ENCODE results near the gene FAM241A.

DNA sequence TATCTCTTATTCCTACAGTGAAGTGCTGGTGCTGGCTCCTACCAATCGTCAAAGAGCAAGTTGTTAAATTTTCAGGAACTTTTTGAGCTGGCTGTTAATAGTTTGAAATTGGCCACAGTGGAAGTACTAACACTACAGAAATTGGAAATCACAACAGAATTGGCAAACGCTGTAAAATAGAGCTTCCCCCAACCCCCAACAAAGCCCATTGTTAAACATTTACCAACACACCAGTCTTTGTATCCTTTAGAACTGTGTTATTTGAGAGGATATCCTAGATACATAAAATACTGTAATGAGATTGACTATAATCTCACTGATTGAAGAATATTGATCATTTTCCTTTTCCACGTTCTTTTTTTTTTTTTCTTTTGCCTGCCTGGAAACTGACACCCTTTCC is 37.4 kb downstream of the FAM241A start:
- TF ChIP-seq, protein P1, sequence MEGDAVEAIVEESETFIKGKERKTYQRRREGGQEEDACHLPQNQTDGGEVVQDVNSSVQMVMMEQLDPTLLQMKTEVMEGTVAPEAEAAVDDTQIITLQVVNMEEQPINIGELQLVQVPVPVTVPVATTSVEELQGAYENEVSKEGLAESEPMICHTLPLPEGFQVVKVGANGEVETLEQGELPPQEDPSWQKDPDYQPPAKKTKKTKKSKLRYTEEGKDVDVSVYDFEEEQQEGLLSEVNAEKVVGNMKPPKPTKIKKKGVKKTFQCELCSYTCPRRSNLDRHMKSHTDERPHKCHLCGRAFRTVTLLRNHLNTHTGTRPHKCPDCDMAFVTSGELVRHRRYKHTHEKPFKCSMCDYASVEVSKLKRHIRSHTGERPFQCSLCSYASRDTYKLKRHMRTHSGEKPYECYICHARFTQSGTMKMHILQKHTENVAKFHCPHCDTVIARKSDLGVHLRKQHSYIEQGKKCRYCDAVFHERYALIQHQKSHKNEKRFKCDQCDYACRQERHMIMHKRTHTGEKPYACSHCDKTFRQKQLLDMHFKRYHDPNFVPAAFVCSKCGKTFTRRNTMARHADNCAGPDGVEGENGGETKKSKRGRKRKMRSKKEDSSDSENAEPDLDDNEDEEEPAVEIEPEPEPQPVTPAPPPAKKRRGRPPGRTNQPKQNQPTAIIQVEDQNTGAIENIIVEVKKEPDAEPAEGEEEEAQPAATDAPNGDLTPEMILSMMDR (conservative IDR thresholded peaks at IDR 0.05; ENCODE audit: low read depth, low read length) = no peak
- no peak for TF ChIP-seq EZH2 (IDR thresholded peaks at IDR 0.05; ENCODE audit: low read length, unreplicated experiment)
